Mucosa of stomach (tissue), 1 donor: ENCODE data around the gene FAM110D.

Source experiments
- H3K27me3 ChIP-seq: one replicate; pipeline ENCODE4 v1.7.0; 2013; ENCODE audit warnings: mild to moderate bottlenecking, low read length; ENCODE audit not compliant: control insufficient read depth, insufficient read depth
- H3K36me3 ChIP-seq: one replicate; pipeline ENCODE4 v1.7.0; 2013; ENCODE audit warnings: low read length; ENCODE audit not compliant: control insufficient read depth, insufficient read depth
- H3K4me1 ChIP-seq: one replicate; pipeline ENCODE4 v1.7.0; 2013; ENCODE audit warnings: mild to moderate bottlenecking, low read length; ENCODE audit not compliant: control insufficient read depth, insufficient read depth
- H3K4me3 ChIP-seq: one replicate; pipeline ENCODE4 v1.7.0; 2013; ENCODE audit warnings: low read length
- H3K9ac ChIP-seq: one replicate; pipeline ENCODE4 v1.7.0; 2013; ENCODE audit warnings: mild to moderate bottlenecking, low read length, moderate library complexity
- H3K9me3 ChIP-seq: one replicate; pipeline ENCODE4 v1.7.0; 2013; ENCODE audit warnings: mild to moderate bottlenecking, low read length, moderate library complexity; ENCODE audit not compliant: control insufficient read depth
- donor health status: Pancreatic carcinoma.

FAM110D gene

DNA sequence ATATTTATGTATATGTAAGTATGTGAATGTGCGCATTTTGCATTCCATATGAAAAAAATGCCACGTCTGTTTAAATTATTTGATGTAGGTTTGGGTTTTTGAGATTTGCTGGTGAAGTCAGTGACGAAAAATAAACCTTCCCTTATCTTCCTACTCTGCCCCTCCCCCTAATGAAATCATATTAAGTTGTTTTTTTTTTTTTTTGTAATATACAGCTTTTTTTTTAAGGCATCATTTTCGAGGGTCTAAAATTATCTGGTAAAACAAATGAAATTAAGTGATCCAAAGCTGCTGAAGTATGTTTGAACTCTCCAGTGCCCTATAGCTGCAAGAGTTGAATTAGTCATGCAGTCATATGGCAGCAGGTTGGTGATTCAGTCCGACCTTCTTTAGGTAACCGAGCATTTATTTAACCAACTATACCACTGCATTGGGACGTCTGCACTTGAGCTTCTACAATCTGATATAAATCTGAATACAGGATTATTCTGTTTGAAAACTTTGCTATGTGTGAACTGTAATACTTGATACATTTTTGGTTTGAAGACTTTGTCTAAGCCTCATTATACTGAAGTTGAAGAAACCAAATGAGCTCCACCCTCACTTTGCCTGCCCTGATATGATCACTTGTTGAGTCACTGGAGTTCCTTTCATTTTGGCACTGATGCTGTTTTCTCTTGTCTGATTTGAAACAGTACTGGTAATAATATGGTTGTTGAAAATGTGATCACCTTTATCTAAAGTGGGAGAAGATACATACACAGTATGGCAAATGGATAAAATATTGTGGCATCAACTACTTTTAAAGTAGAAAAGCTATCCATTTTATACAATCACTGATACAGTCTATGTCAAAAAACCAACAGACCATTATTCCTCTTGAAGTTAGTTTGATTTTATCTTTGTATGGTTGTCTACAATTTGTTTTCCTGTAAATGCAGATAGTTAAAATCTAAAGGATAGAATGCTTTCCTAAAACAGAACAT is 35.6 kb upstream of the FAM110D start:
- Histone ChIP-seq H3K9me3 (no peaks in the 10 kb centered on the region), H3K27me3 (no peaks in the 10 kb centered on the region), H3K4me3 (no peak overlapping the region), H3K4me1 (peaks cover 42% of the 10 kb centered on the region), H3K36me3 (no peaks in the 10 kb centered on the region), H3K9ac (no peak overlapping the region)

DNA sequence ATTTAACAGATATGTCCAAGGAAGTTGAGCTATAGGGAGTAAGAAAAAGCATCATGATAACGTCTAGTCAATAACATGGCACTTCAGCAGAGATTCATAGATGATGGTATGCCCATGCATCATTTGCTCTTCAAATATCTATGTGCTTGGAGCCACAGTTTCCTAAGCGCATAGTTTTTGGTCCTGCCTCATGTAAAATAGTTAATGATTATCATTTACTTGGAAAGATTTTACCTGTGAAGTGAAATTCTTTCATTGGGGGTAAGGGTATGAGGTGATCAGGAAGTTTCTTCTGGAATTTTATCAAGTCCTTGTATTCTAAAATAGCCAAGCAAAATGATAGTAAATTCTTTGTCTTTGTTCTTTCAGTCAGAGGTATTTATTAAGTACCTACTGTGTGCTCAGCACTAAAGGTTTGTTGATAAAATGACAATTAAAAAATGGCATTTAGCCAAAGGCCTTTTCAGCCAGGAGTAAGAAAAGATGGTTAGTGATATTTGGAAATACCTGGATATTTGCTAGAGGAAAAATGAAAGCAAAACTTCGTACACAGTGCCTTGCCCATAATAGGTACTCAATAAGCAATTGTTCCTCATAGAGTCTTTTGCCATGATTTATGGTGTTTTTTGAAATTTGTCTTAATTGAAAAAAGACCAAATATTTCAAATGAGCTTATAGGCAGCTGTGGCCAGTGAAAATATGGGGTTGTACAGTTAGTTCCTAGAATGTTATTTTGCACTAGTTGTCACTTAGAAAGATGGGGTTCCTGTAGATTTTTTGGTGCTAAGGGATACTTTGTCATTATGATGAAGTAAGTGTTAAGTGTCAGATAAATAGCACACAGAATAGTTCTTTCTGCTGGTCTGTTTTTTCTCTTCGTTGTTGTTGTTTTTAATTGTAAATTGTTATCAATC is 34.2 kb upstream of the FAM110D start:
- Histone ChIP-seq H3K4me3 (no peak overlapping the region), H3K4me1 (peaks cover 49% of the 10 kb centered on the region), H3K9me3 (no peaks in the 10 kb centered on the region), H3K27me3 (no peaks in the 10 kb centered on the region), H3K9ac (no peak overlapping the region), H3K36me3 (no peaks in the 10 kb centered on the region)

DNA sequence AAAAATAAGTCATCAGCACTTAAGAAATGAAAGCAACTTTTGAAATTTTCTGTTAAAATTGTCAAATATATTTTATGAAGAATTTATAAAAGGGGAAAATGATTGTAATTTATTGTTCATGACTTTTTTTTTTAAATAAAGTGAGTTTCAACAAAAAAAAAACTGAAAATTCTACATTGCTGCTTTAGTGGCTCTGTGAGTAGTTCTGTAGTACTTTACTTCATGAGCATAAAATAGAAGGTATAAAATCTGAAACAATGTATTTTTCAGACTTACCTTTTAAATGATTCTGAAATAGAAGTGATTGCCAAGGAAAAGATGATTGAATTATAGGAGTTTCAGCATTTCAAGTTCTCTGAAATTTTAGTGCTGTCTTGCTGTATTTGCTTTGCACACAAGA is 33.5 kb upstream of the FAM110D start:
- Histone ChIP-seq H3K27me3 (no peaks in the 10 kb centered on the region), H3K4me3 (no peak overlapping the region), H3K9me3 (no peaks in the 10 kb centered on the region), H3K4me1 (peaks cover 49% of the 10 kb centered on the region), H3K9ac (no peak overlapping the region), H3K36me3 (no peaks in the 10 kb centered on the region)

DNA sequence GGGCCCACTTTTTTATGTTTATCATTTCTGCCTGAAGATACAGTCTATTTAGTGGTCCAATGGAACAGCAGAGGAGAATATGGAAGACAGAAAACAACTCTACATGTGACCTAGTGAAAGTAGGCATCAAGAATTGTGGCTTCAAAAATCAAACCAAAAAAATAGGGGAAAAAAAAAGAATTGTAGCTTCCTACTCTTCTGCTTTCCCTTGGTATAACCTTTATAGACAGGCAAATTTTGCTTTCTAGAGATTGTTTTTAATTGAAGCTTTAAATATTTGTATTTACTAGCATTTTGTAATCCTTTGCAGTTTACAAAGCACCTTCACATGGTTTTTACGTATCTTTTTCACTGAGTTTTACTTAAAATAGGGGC is 32.9 kb upstream of the FAM110D start:
- Histone ChIP-seq H3K36me3 (no peaks in the 10 kb centered on the region), H3K27me3 (no peaks in the 10 kb centered on the region), H3K9me3 (no peaks in the 10 kb centered on the region), H3K4me1 (peaks cover 49% of the 10 kb centered on the region), H3K9ac (peak overlapping the region; percentile 73), H3K4me3 (no peak overlapping the region)

DNA sequence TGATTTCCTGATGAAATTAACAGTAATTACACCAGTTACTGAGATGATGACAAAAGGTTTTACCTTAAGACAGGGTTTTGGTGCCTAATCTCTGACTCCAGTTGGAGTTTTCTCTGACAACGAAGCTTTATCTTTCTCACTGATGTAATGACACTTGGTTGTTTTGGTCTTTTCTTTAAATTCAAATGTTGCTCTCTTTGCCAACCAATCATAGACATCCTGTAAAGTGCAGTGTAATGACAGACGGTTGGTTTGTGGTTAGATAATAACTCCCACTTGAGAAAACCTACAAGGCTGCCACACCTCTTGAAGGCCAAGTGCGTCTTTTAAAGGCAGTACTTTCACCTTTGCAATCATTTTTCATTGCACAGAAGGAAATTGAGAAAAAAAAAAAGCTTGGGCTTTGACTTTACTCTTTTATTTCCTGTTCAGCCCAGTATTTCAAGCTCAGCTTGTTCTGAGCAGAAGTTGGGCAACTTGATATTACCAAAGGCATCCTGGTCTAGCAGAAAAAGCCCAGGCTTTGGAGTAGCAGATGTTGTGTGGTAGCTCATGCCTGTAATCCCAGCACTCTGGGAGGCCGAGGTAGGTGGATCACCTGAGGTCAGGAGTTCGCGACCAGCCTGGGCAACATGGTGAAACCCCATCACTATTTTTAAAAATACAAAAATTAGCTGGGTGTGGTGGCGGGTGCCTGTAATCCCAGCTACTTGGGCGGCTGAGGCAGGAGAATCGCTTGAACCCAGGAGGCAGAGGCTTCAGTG is 32.4 kb upstream of the FAM110D start:
- no peak overlapping the region for H3K4me3 ChIP-seq
- peak overlapping the region; percentile 73 for H3K9ac ChIP-seq
- H3K4me1 ChIP-seq: peaks cover 49% of the 10 kb centered on the region

DNA sequence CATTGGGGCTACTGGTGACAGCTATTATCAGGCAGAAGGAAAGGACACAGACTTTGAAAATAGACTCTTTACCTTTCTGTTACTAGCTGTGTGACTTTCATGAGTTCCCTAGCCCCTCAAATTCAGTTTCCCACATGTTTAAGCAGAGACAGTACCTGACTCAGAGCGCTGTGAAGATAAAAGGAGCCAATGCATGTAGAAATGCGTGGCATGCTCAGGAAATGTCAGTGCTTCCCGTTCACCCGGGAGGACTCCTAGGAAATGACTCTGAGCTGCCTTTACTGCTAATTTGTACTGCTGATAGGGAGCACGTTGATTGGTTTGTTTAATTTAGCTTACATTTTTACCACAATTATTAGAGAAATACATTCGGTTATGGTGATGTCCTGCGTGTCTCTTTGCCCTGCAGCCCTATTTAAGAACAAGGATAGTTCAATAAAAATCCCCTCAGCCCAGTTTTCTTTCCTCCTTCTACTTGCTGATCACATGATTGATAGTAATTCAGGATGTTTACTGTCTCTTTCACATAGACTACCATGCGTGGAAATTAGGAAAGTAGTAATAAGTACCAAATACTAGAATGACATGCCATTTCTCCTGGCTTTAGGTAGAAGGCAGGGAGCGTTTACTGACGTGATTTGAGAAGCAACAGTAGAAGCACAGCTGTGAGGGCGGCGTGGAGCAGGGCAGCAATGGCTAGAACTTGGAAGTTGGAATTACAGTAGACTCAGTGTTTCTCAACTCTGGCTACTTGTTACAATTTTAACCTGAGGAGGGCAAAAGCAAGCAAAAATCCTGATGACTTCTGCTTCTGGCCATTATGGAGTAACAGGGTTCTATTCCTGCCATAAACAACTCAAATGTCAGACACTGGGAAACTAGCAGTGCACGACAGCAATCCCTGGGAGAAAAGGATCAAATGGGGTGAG is 31.4 kb upstream of the FAM110D start:
- peak overlapping the region; percentile 73 for H3K9ac ChIP-seq
- peaks cover 42% of the 10 kb centered on the region for H3K4me1 ChIP-seq
- no peaks in the 10 kb centered on the region for H3K36me3 ChIP-seq
- no peaks in the 10 kb centered on the region for H3K9me3 ChIP-seq
- peak overlapping the region; percentile 26 for H3K4me3 ChIP-seq
- H3K27me3 ChIP-seq: no peaks in the 10 kb centered on the region

More for the DNA sequence above, 32.4 kb upstream of the FAM110D start:
- Histone ChIP-seq H3K27me3 (no peaks in the 10 kb centered on the region), H3K36me3 (no peaks in the 10 kb centered on the region), H3K9me3 (no peaks in the 10 kb centered on the region)

DNA sequence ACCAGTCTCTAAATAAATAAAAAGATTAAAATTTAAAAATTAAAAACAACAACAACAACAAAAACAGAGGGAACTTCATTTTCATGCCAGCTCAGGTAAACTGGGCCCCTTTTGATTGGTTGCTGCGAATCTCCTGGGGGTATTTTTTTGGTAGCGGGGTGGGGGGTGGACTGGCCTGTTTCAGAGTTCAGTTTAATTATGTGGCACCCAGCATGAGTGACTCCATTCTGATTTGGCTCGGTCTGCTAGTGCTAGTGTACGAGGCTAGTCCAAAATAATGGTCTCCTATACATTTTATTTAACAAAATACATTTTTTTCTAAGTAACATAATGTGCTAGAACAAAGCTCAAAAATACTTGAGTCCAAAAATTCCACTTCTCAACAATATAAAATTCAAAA is 29.1 kb upstream of the FAM110D start:
- H3K9me3 ChIP-seq: no peaks in the 10 kb centered on the region
- no peak overlapping the region for H3K4me3 ChIP-seq
- H3K4me1 ChIP-seq: peaks cover 29% of the 10 kb centered on the region
- no peaks in the 10 kb centered on the region for H3K27me3 ChIP-seq
- H3K36me3 ChIP-seq: no peaks in the 10 kb centered on the region
- H3K9ac ChIP-seq: no peak overlapping the region

DNA sequence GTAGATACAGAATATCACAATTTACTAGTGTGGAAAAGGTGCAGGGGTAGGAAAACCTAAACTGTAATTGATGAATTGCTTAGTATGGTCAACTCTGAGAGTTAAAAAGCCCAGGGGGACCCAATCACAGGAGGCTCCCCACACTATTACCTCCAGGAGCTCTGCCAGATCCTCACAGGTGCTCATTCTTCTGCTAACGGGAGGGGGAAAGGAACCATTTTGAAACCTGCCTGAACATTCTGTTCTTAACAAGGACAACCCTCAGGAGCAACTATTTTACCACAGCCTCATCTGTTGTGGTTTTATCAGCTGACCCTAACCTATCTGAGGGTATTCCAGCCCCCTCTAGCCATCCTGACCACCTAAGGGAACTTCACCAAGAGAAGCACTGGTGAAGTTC is 28.2 kb upstream of the FAM110D start:
- Histone ChIP-seq H3K36me3 (no peaks in the 10 kb centered on the region), H3K27me3 (no peaks in the 10 kb centered on the region), H3K9me3 (no peaks in the 10 kb centered on the region), H3K4me3 (no peak overlapping the region), H3K9ac (no peak overlapping the region), H3K4me1 (peaks cover 25% of the 10 kb centered on the region)

DNA sequence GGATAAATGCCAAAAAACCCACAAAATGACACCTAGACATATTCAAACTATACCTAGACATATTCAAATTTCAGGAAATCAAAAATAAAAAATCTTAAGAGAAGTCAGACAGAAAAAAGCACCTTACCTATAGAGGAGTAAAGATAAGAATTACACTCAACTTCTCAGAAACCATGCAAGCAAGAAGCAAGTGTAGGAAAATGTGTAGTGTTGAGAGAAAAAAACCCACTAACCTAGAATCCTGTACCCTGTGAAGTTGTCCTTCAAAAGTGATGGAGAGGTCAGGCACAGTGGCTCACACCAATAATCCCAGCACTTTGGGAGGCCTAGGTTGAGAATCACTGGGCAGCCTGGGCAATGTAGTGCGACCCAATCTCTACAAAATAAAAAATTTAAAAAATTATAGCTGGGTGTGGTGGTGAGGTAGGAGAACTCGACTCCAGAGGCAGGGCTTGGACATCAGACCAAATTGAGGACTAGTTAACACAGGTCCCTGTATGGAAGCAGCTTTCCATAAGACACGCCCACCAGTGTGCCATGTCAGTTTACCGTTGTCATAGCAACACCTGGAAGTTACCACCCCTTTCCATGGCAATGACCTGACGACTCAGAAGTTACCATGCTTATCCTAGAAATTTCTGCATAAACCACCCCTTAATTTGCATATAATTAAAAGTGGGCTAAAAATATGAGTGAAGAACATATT is 26.6 kb upstream of the FAM110D start:
- Histone ChIP-seq H3K36me3 (no peaks in the 10 kb centered on the region), H3K9ac (no peak overlapping the region), H3K27me3 (no peaks in the 10 kb centered on the region), H3K4me1 (peaks cover 19% of the 10 kb centered on the region), H3K4me3 (no peak overlapping the region), H3K9me3 (no peaks in the 10 kb centered on the region)

DNA sequence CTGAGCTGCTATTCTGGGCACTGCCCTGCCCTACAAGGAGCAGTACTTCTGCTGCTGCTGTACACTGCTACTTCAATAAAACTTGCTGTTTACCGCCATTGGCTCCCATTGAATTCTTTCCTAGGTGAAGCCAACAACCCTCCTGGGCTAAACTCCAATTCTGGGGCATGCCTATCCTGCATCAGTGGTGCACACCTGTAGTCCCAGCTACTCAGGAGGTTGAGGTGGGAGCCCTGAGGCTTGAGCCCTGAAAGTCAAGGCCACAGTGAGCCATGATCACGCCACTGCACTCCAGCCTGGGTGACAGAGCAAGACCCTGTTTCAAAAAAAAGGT is 26.1 kb upstream of the FAM110D start:
- H3K27me3 ChIP-seq: no peaks in the 10 kb centered on the region
- H3K36me3 ChIP-seq: no peaks in the 10 kb centered on the region
- no peak overlapping the region for H3K4me3 ChIP-seq
- H3K9ac ChIP-seq: no peak overlapping the region
- peaks cover 15% of the 10 kb centered on the region for H3K4me1 ChIP-seq
- no peaks in the 10 kb centered on the region for H3K9me3 ChIP-seq
